ENCODE measurements around the gene CDC5L. TPM values are rescaled to one million over a fixed set of nuclear protein-coding genes. Genes with fewer than 3 reads are reported as not detected.
A peak's percentile ranks its signal among the peaks of the same experiment; 100 is the strongest.

The CDC5L gene
- total and polyA plus RNA-seq, 2 of the 13 experiments (the other 11 are each of a cell fraction or from before 2014, with no cell fraction given): 11.0 to 34.2 TPM

- TF ChIP-seq ZNF609 (CRISPR knock-in tag; IDR thresholded peaks at IDR 0.05; ENCODE audit: borderline replicate concordance): peak; percentile 43; the same call in 1 of the 2 replicates
- peak; percentile 93; the same call in 1 of the 2 replicates for TF ChIP-seq ZNF44 (CRISPR knock-in tag; IDR thresholded peaks at IDR 0.05)
- TF ChIP-seq ZBTB34 (CRISPR knock-in tag; IDR thresholded peaks at IDR 0.05): 0 out of 2 replicates have a peak, but pooled peaks have one; percentile 50
- TF ChIP-seq ZBTB10 (CRISPR knock-in tag; IDR thresholded peaks at IDR 0.05; ENCODE audit: borderline replicate concordance): no peak; the same call in 1 of the 2 replicates
- TF ChIP-seq SP140L (CRISPR knock-in tag; IDR thresholded peaks at IDR 0.05; ENCODE audit: borderline replicate concordance): no peak; the same call in 1 of the 2 replicates
- TF ChIP-seq ZNF274 (CRISPR knock-in tag; IDR thresholded peaks at IDR 0.05): peak; percentile 93; the same call in 1 of the 2 replicates
- no peak for TF ChIP-seq ZNF672 (CRISPR knock-in tag; IDR thresholded peaks at IDR 0.05)
- peak; percentile 63; the same call in 1 of the 2 replicates for TF ChIP-seq ZNF552 (CRISPR knock-in tag; IDR thresholded peaks at IDR 0.05; ENCODE audit: borderline replicate concordance)
- TF ChIP-seq ZNF781 (CRISPR knock-in tag; IDR thresholded peaks at IDR 0.05; ENCODE audit: borderline replicate concordance, not compliant biosample characterization): peak; percentile 85
- TF ChIP-seq FLYWCH1 (CRISPR knock-in tag; IDR thresholded peaks at IDR 0.05): no peak
- TF ChIP-seq ZUFSP (CRISPR knock-in tag; IDR thresholded peaks at IDR 0.05; ENCODE audit: borderline replicate concordance): no peak
- TF ChIP-seq ZNF280B (CRISPR knock-in tag; IDR thresholded peaks at IDR 0.05; ENCODE audit: borderline replicate concordance): peak; percentile 98
- 0 out of 2 replicates have a peak, but pooled peaks have one; percentile 29 for TF ChIP-seq RARG (CRISPR knock-in tag; IDR thresholded peaks at IDR 0.05; ENCODE audit: low read depth)
- no peak; the same call in 1 of the 2 replicates for TF ChIP-seq ZKSCAN8 (CRISPR knock-in tag; IDR thresholded peaks at IDR 0.05; ENCODE audit: borderline replicate concordance)
Measured at GRCh38 chr6:44387346-44388134, at the start of gene CDC5L (continued).
